Measurements from ENCODE around the gene SIT1. TPM values are rescaled to one million over a fixed set of nuclear protein-coding genes. Genes with fewer than 3 reads are reported as not detected.

Gene SIT1
- total and polyA plus RNA-seq, 12 donors, result 0.19 to 3.6 (median 0.31) TPM; not detected in 5

DNA sequence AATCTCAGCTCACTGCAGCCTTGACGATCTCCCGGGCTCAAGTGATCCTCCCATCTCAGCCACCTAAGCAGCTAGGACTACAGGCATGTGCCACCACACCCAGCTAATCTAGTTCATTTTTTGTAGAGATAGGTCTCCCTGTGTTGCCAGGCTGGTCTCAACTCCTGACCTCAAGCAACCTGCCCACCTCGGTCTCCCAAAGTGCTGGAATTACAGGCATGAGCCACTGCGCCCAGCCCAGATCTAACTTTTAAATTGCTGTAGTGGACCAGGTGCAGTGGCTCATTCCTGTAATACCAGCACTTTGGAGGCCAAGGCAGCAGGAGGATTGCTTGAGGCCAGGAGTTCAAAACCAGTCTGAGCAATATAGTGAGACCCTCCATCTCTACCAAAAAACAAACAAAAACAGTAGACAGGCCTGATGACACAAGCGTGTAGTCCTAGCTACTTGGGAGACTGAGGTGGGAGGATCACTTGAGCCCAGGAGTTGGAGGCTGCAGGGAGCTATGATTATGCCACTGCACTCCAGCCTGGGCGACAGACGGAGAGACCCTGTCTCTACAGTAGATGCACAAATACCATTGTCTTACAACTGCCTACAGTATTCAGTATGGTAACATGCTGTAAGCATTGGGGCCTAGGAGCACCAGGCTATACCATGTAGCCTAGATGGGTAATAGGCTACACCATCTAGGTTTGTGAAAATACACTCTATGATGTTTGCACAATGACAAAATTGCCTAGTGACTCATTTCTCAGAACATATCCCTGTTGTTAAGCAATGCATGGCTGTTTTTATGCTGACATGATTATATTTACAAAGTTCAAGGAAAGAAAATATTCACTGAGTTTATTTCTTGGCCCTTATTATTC, 1.5 kb upstream of the SIT1 start:
- WGBS, 2 donors, result 82 to 85% methylated on average over 7 of the region's 7 CpGs
- Histone ChIP-seq H3K27ac (peak overlapping the region in 1 of 10 donors; percentile 59), H3K27me3 (no peaks in the 10 kb centered on the region), H3K36me3 (no peaks in the 10 kb centered on the region), H3K4me3 (no peak overlapping the region), H3K9me3 (no peaks in the 10 kb centered on the region), H3K4me1 (peaks cover 0 to 57% (median 8%) of the 10 kb centered on the region in 9 donors)
- intact Hi-C loops (cut with DNase I), result loop anchor here in 5 of 10 donors (5.0 to 10.0 kb wide), 5 partner anchors 45 to 253 kb away; partner anchors contain the start of genes HINT2 (in 2 of the 5), SPAG8 (in 2 of the 5), CREB3 (in 1 of the 5) and HRCT1 (in 1 of the 5)
- TF ChIP-seq, protein P1, sequence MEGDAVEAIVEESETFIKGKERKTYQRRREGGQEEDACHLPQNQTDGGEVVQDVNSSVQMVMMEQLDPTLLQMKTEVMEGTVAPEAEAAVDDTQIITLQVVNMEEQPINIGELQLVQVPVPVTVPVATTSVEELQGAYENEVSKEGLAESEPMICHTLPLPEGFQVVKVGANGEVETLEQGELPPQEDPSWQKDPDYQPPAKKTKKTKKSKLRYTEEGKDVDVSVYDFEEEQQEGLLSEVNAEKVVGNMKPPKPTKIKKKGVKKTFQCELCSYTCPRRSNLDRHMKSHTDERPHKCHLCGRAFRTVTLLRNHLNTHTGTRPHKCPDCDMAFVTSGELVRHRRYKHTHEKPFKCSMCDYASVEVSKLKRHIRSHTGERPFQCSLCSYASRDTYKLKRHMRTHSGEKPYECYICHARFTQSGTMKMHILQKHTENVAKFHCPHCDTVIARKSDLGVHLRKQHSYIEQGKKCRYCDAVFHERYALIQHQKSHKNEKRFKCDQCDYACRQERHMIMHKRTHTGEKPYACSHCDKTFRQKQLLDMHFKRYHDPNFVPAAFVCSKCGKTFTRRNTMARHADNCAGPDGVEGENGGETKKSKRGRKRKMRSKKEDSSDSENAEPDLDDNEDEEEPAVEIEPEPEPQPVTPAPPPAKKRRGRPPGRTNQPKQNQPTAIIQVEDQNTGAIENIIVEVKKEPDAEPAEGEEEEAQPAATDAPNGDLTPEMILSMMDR (IDR thresholded peaks at IDR 0.05), result no peak
- ATAC-seq, result no peak
- DNase-seq, result no peak

DNA sequence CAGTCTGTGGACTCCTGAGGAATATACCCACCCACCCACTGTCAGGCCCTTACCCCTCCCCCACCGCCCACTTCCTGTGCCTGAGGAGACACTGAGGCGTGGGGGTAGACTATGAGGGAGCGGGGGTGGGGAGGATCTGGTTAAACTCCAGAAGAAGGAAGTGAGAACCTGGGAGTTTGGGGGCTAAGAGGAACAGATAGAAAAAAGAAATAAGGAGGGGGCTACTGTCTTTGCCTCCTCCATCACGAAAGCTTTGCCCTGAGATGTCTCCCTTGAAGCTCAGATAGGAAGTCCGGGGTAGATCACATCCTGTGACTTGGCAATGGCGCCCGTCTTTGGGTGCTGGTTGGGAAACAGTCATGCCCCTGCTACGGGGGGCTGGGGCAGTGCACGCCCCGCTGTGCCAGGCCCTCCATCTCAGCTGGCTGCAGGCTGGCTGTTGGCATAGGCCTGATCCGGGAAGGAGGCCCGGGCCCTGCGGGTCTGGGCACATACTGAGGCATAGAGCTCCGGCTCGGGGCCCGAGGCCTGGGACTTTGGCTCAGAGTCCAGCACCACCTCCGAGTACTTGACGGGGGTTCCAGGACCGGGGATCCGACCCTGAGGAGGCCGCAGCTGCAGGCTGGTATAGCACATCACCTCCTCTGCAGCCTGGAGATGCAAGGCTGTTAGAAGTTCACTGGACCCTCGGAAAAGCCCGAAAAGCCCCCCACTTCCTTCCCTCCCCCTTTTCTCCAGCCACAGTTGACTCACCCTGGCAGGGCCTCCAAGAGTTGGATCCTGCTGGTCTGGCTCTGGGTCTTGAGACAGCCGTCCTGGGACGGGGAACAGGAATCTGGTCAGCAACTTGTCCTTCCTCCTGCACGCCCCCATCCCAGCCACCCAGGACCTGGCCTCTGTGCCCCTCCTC, 1.0 kb downstream of the SIT1 start:
- H3K27ac ChIP-seq, result peak overlapping the region in 5 of 10 donors; percentile 10 to 85 (median 50)
- WGBS, 2 donors, result 74 to 85% methylated on average over 26 of the region's 26 CpGs
- peaks cover 0 to 72% (median 12%) of the 10 kb centered on the region in 9 donors for H3K4me1 ChIP-seq
- ATAC-seq, result no peak
- TF ChIP-seq, protein P1 (IDR thresholded peaks at IDR 0.05), result no peak
- no peaks in the 10 kb centered on the region for H3K9me3 ChIP-seq
- peak overlapping the region in 3 of 10 donors; percentile 5 to 50 (median 20) for H3K4me3 ChIP-seq
- H3K36me3 ChIP-seq, result no peaks in the 10 kb centered on the region
- intact Hi-C loops (cut with DNase I), result loop anchor here (5.0 to 10.0 kb wide), 10 partner anchors 42 to 255 kb away; partner anchors contain the start of genes TESK1 (in 4 of the 10), HINT2 (in 2 of the 10), SPAG8 (in 2 of the 10) and CREB3 (in 1 of the 10)
- no peaks in the 10 kb centered on the region for H3K27me3 ChIP-seq
- no peak for DNase-seq

DNA sequence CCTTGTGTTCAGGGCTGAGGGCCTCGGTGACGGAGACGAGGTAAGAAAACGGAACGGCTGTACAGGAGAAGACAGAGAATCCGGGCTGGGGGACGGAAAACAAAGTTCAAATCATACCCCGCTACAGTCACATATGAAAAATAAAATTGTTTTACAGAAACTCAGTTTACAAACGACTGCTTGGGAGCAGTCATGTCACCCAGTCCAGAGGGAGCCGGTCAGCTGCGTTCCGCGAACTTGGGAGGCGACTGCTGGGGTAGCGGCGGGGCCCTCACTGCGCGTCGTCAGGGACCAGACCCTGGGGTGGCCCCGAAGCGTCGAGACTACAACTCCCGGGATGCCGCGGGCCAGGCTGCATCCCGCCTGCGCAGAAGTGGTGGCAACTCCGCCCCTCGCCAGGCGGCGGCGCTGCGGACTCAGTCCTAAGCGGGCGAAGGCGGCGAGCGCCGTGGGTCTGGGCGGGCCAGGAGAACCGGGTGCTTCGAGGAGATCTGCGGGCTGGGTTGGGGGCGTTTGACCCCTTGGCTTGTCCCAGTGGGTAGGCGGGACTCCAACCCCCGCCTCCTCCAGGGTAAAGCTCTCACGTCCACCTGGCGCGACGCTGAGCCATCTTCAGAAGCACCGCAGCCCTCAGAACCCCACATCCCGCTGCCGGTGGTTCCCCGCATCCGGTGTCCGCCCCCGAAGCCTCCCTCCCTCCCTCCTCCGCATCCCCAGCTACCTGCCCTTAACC, 4.0 kb downstream of the SIT1 start:
- Histone ChIP-seq H3K27me3 (no peaks in the 10 kb centered on the region), H3K36me3 (no peaks in the 10 kb centered on the region), H3K4me3 (peak overlapping the region; percentile 43 to 75 (median 66)), H3K9me3 (no peaks in the 10 kb centered on the region), H3K4me1 (peaks cover 0 to 73% (median 12%) of the 10 kb centered on the region in 9 donors), H3K27ac (peak overlapping the region; percentile 71 to 95 (median 82))
- 0% methylated on average over 58 of the region's 58 CpGs for WGBS, 2 donors
- intact Hi-C loops (cut with DNase I), result loop anchor here in 6 of 10 donors (2.0 to 10.0 kb wide), 6 partner anchors 39 to 238 kb away; partner anchors contain the start of genes TESK1 (in 4 of the 6) and MSMP (in 1 of the 6)
- TF ChIP-seq, protein P1 (IDR thresholded peaks at IDR 0.05), result peak; percentile 86 to 99 (median 96)
- peak; percentile 95 to 97 (median 96) for ATAC-seq
- peak; percentile 93 to 94 for DNase-seq
